Measurements from ENCODE around the gene SSB.
"Not testable (repeated sequence)": the region's sequence is repeated elsewhere in the genome, so short reads cannot be mapped to it uniquely, and the experiment has no call there.

SSB gene

GRCh38 chr2:169839954-169840746 is 41.5 kb downstream of the SSB start:
- POLR2A ChIA-PET (ENCODE audit: low non-redundant PET) = no interaction called here
- no peak for DNase-seq (ENCODE audit: low spot score)
- CTCF ChIA-PET = interaction anchor here (0.5 kb wide), 1 partner anchor 323 kb away, joined by 4 read pairs; no protein-coding TSS in a partner anchor
- no peak overlapping the region for H3K27ac ChIP-seq
- TF ChIP-seq CTCF (conservative IDR thresholded peaks at IDR 0.05; ENCODE audit: low read depth) = no peak

GRCh38 chr2:169840747-169841142 is 42.1 kb downstream of the SSB start:
- TF ChIP-seq CTCF (conservative IDR thresholded peaks at IDR 0.05; ENCODE audit: low read depth) = no peak
- no peak overlapping the region for H3K27ac ChIP-seq
- POLR2A ChIA-PET (ENCODE audit: low non-redundant PET) = no interaction called here
- CTCF ChIA-PET = no interaction called here
- DNase-seq (ENCODE audit: low spot score) = no peak

GRCh38 chr2:169841625-169842024 is 43.0 kb downstream of the SSB start:
- DNase-seq (ENCODE audit: low spot score); CTCF ChIA-PET; H3K27ac ChIP-seq; POLR2A ChIA-PET (ENCODE audit: low non-redundant PET): not testable (repeated sequence)

- DNase-seq (ENCODE audit: low spot score) = no peak
- TF ChIP-seq CTCF (conservative IDR thresholded peaks at IDR 0.05; ENCODE audit: low read depth) = no peak
- CTCF ChIA-PET = interaction anchor here (0.7 kb wide), 1 partner anchor 67 kb away, joined by 3 read pairs; no protein-coding TSS in a partner anchor
- H3K27ac ChIP-seq = no peak overlapping the region
- POLR2A ChIA-PET (ENCODE audit: low non-redundant PET) = no interaction called here
These were observed 46.3 kb downstream of the SSB start for GRCh38 chr2:169845016-169845415.

GRCh38 chr2:169848959-169849693 is 50.5 kb downstream of the SSB start:
- H3K27ac ChIP-seq; POLR2A ChIA-PET (ENCODE audit: low non-redundant PET); DNase-seq (ENCODE audit: low spot score): not testable (repeated sequence)
- CTCF ChIA-PET = interaction anchor here (0.8 kb wide), 1 partner anchor 133 kb away, joined by 4 read pairs; no protein-coding TSS in a partner anchor

- no peak overlapping the region for H3K27ac ChIP-seq
- no peak for DNase-seq (ENCODE audit: low spot score)
- no peak for TF ChIP-seq CTCF (conservative IDR thresholded peaks at IDR 0.05; ENCODE audit: low read depth)
- CTCF ChIA-PET = interaction anchor here (0.8 kb wide), 1 partner anchor 134 kb away, joined by 4 read pairs; no protein-coding TSS in a partner anchor
- POLR2A ChIA-PET (ENCODE audit: low non-redundant PET) = no interaction called here
These were observed 51.0 kb downstream of the SSB start for GRCh38 chr2:169849710-169850109.

GRCh38 chr2:169853041-169853668 is 54.5 kb downstream of the SSB start:
- TF ChIP-seq CTCF (conservative IDR thresholded peaks at IDR 0.05; ENCODE audit: low read depth) = no peak
- H3K27ac ChIP-seq = no peak overlapping the region
- no peak for DNase-seq (ENCODE audit: low spot score)
- ChIA-PET CTCF (interaction anchor here (0.6 kb wide), 2 partner anchors 1033 to 1548 kb away, joined by 5 read pairs; no protein-coding TSS in a partner anchor), POLR2A (ENCODE audit: low non-redundant PET) (no interaction called here)

GRCh38 chr2:169855281-169856258 is 56.9 kb downstream of the SSB start:
- POLR2A ChIA-PET (ENCODE audit: low non-redundant PET); DNase-seq (ENCODE audit: low spot score); CTCF ChIA-PET; H3K27ac ChIP-seq: not testable (repeated sequence)
